Measurements from ENCODE around the gene CGNL1.

DNA sequence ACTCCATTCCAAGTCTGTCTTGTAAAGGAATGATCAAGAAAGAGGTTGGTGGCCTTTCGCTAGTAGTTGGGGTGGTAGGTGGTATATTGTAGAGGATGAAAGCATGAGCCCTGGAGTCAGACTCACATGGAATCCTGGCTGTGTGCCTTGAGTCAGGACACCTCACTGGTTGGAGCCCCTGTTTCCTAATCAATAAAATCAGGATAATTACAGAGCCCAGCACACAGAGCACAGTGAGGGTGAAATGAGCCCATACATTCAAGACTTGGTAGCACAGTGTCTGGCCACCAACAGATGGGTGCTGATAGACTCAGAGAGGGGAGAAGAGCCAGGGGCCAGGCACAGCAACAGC, 120.3 kb downstream of the CGNL1 start:
- TF ChIP-seq POLR2A (IDR thresholded peaks at IDR 0.05) (no peak), EP300 (IDR thresholded peaks at IDR 0.05) (no peak), CTCF (IDR thresholded peaks at IDR 0.05) (no peak)
